Adrenal gland (tissue), 5 donors: ENCODE measurements around the gene KLF11.

Experiments
- POLR2A ChIP-seq, 2 donors: fragments of 450-650 bp; IDR thresholded peaks; one replicate each; pipeline ENCODE4 v1.6.1; 2017; ENCODE audit warnings: antibody characterized with exemption in 2 of 2, mild to moderate bottlenecking in 2 of 2, moderate library complexity in 1 of 2
- TF ChIP-seq, protein P1 (sequence below), 6 experiments: fragments of 450-650 bp in 4 of 6; fragments of 200-600 bp in 2 of 6; sonication (generic) in 1 of 6; IDR thresholded peaks; 1 replicate in 5 of 6; 2 replicates in 1 of 6; pipeline versions ENCODE4 v1.5.1 to v1.8.0; 2016 to 2021; ENCODE audit warnings: antibody characterized with exemption in 6 of 6, mild to moderate bottlenecking in 2 of 6, moderate library complexity in 1 of 6
- donor health status: DM: no; HTN: no; CAD: no.

DNA sequence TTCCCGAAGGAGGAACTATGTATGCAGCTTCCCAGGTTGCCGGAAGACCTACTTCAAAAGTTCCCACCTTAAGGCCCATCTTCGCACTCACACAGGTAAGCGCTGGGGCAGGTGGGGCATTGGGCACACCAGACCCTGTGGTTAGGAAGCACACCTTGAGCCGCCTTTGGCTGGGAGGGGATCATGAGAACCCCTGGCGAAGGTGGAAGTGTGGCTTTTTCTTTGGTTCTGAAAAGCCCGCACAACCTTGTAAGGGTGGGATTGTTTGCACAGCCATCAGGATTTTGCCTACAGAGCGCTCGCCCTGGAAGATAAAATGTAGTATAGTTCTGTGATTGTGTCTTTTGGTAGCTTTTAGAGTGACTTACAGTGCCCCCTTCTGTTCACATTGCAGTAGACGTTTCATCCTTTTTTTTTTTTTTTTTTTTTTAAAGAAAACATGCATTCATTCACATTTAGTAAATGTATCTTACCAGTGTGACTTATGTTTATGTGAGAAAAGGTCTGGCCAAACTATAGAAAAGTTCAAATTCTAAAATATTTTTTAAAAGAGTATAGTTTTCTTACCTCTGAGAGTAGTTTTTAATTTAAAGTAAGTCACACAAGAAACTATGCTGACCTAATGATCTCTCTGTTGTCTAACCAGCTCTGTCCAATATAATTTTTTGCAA lies 5.3 kb downstream of the KLF11 start:
- TF ChIP-seq, protein P1, sequence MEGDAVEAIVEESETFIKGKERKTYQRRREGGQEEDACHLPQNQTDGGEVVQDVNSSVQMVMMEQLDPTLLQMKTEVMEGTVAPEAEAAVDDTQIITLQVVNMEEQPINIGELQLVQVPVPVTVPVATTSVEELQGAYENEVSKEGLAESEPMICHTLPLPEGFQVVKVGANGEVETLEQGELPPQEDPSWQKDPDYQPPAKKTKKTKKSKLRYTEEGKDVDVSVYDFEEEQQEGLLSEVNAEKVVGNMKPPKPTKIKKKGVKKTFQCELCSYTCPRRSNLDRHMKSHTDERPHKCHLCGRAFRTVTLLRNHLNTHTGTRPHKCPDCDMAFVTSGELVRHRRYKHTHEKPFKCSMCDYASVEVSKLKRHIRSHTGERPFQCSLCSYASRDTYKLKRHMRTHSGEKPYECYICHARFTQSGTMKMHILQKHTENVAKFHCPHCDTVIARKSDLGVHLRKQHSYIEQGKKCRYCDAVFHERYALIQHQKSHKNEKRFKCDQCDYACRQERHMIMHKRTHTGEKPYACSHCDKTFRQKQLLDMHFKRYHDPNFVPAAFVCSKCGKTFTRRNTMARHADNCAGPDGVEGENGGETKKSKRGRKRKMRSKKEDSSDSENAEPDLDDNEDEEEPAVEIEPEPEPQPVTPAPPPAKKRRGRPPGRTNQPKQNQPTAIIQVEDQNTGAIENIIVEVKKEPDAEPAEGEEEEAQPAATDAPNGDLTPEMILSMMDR (IDR thresholded peaks at IDR 0.05) = peak; percentile 33 to 87 (median 63)
- TF ChIP-seq POLR2A (IDR thresholded peaks at IDR 0.05) = no peak
